Glutamatergic neuron (in vitro differentiated cells): ENCODE data around the gene ALDH3B2. TPM values are rescaled to one million over a fixed set of nuclear protein-coding genes. Genes with fewer than 3 reads are reported as not detected.
"Not testable (repeated sequence)": the region's sequence is repeated elsewhere in the genome, so short reads cannot be mapped to it uniquely, and the experiment has no call there.

Experiments
- DNase-seq: peaks from one replicate; pipeline ENCODE4 v3.0.0; 2022
- H3K27ac Mint-ChIP-seq: one replicate; pipeline ENCODE4 v1.8.0; 2020; ENCODE audit warnings: mild to moderate bottlenecking, mixed read lengths, inconsistent platforms; ENCODE audit not compliant: unreplicated experiment
- H3K27me3 Mint-ChIP-seq: one replicate; pipeline ENCODE4 v1.8.0; 2020; ENCODE audit warnings: mild to moderate bottlenecking, moderate library complexity, mixed read lengths, inconsistent platforms; ENCODE audit not compliant: unreplicated experiment
- H3K36me3 Mint-ChIP-seq: one replicate; pipeline ENCODE4 v1.8.0; 2020; ENCODE audit warnings: mild to moderate bottlenecking, mixed read lengths, inconsistent platforms; ENCODE audit not compliant: unreplicated experiment
- H3K4me1 Mint-ChIP-seq: one replicate; pipeline ENCODE4 v1.8.0; 2020; ENCODE audit warnings: mild to moderate bottlenecking, low read depth, mixed read lengths, inconsistent platforms; ENCODE audit not compliant: unreplicated experiment
- H3K4me3 Mint-ChIP-seq: one replicate; pipeline ENCODE4 v1.8.0; 2020; ENCODE audit warnings: mild to moderate bottlenecking, mixed read lengths, inconsistent platforms; ENCODE audit not compliant: unreplicated experiment
- H3K9me3 Mint-ChIP-seq: one replicate; pipeline ENCODE4 v1.8.0; 2020; ENCODE audit warnings: mild to moderate bottlenecking, moderate library complexity, mixed read lengths, inconsistent platforms; ENCODE audit not compliant: unreplicated experiment
- CTCF ChIP-seq: fragments of 200-600 bp; sonication (generic); IDR thresholded peaks from one replicate; pipeline ENCODE4 v1.5.0; 2021; ENCODE audit not compliant: partially characterized antibody, unreplicated experiment
- total RNA-seq: library from RNA; stranded (reverse); fragmentation: NEBNext Ultra II Directional; extraction: Animal tissue kit (Norgen Biotek cat#: 25700); gene quantifications from one replicate; pipeline ENCODE4 v1.2.1, GENCODE V29; 2021; ENCODE audit not compliant: unreplicated experiment

ALDH3B2 gene
- total RNA-seq, 1 donor from 2014 or later, result not detected

DNA sequence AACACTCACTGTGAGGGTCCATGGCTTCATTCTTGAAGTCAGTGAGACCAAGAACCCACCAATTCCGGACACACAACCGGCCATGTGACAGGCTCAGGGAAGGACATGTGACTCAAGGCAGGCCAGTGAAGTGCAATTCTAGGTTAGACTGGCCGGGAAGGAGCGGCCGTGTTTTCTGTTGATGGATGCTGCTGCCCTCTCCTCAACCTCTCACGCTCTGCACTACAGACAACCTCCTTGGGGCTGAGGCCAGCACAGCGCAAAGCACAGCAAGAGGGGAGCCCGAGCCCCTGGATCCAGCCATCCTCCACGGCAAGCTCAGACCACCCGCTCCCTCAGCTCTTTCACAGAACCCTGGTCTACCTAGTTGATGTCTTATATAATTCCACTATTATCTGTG is 47.5 kb downstream of the ALDH3B2 start:
- Mint-ChIP-seq H3K27ac (no peak overlapping the region), H3K9me3 (peaks cover 2% of the 10 kb centered on the region), H3K4me3 (no peak overlapping the region), H3K27me3 (peaks cover 3% of the 10 kb centered on the region), H3K4me1 (peaks cover 2% of the 10 kb centered on the region), H3K36me3 (no peaks in the 10 kb centered on the region)
- DNase-seq, result no peak
- no peak for TF ChIP-seq CTCF

DNA sequence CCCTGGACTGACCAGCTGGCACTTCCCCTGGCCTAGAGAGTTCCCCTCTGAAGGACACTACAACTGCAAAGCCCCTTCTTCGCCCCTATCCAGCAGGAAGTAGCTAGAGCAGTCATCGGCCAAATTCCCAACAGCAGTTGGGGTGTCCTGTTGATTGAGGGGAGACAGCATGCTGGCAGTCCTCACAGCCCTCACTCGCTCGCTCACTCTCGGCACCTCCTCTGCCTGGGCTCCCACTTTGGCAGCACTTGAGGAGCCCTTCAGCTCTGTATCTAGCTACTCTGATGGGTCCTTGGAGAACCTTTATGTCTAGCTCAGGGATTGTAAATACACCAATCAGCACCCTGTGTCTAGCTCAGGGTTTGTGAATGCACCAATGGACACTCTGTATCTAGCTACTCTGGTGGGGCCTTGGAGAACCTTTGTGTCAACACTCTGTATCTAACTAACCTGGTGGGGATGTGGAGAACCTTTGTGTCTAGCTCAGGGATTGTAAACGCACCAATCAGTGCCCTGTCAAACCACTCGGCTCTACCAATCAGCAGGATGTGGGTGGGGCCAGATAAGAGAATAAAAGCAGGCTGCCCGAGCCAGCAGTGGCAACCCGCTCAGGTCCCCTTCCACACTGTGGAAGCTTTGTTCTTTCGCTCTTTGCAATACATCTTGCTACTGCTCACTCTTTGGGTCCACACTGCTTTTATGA is 48.1 kb downstream of the ALDH3B2 start:
- H3K4me1 Mint-ChIP-seq, DNase-seq, H3K36me3 Mint-ChIP-seq, H3K9me3 Mint-ChIP-seq, H3K4me3 Mint-ChIP-seq, H3K27me3 Mint-ChIP-seq: not testable (repeated sequence)
- peak overlapping the region; percentile 62 for H3K27ac Mint-ChIP-seq

GRCh38 chr11:67623795-67624194 is 50.6 kb downstream of the ALDH3B2 start:
- not testable (repeated sequence) for H3K4me3 Mint-ChIP-seq, H3K27ac Mint-ChIP-seq, DNase-seq, H3K4me1 Mint-ChIP-seq, H3K9me3 Mint-ChIP-seq, H3K36me3 Mint-ChIP-seq
- peaks cover 10% of the 10 kb centered on the region for H3K27me3 Mint-ChIP-seq

GRCh38 chr11:67622905-67623304 is 51.5 kb downstream of the ALDH3B2 start:
- not testable (repeated sequence) for H3K4me1 Mint-ChIP-seq, H3K9me3 Mint-ChIP-seq, H3K4me3 Mint-ChIP-seq, DNase-seq, H3K36me3 Mint-ChIP-seq, H3K27ac Mint-ChIP-seq
- H3K27me3 Mint-ChIP-seq, result peaks cover 10% of the 10 kb centered on the region

DNA sequence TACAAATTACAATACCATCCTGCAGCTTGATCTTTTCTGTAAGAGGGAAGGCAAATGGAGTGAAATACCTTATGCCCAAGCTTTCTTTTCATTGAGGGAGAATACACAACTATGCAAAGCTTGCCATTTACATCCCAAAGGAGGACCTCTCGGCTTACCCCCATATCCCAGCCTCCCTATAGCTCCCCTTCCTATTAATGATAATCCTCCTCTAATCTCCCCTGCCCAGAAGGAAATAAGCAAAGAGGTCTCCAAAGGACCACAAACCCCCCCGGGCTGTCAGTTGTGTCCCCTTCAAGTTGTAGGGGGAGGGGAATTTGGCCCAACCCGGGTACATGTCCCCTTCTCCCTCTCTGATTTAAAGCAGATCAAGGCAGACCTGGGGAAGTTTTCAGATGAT is 52.5 kb downstream of the ALDH3B2 start:
- DNase-seq, H3K9me3 Mint-ChIP-seq, H3K4me3 Mint-ChIP-seq, H3K27ac Mint-ChIP-seq, H3K4me1 Mint-ChIP-seq, H3K36me3 Mint-ChIP-seq: not testable (repeated sequence)
- H3K27me3 Mint-ChIP-seq, result peaks cover 15% of the 10 kb centered on the region

DNA sequence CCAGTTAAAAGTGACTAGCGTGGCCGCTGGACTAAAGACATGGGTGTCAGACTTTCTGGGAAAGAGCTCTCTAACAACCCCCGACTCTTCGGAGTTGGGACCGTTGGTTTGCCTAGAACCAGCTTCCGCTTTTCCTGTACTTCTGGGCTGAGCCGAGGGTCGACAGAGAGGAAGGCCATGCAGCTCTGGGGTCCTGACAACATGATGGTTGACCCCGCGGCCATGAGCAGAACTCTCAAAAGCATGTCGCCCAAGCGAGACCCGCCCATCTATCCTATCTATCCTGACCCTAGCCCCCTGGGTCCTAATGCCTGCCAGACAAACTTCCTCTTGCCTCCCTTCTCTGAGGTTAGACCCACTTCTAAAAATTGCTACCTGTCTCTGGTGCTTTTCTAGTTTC is 53.8 kb downstream of the ALDH3B2 start:
- Mint-ChIP-seq H3K27me3 (peaks cover 14% of the 10 kb centered on the region), H3K4me3 (peak overlapping the region; percentile 89)
- H3K9me3 Mint-ChIP-seq, H3K4me1 Mint-ChIP-seq, H3K36me3 Mint-ChIP-seq, H3K27ac Mint-ChIP-seq: not testable (repeated sequence)
- DNase-seq, result peak; percentile 55

DNA sequence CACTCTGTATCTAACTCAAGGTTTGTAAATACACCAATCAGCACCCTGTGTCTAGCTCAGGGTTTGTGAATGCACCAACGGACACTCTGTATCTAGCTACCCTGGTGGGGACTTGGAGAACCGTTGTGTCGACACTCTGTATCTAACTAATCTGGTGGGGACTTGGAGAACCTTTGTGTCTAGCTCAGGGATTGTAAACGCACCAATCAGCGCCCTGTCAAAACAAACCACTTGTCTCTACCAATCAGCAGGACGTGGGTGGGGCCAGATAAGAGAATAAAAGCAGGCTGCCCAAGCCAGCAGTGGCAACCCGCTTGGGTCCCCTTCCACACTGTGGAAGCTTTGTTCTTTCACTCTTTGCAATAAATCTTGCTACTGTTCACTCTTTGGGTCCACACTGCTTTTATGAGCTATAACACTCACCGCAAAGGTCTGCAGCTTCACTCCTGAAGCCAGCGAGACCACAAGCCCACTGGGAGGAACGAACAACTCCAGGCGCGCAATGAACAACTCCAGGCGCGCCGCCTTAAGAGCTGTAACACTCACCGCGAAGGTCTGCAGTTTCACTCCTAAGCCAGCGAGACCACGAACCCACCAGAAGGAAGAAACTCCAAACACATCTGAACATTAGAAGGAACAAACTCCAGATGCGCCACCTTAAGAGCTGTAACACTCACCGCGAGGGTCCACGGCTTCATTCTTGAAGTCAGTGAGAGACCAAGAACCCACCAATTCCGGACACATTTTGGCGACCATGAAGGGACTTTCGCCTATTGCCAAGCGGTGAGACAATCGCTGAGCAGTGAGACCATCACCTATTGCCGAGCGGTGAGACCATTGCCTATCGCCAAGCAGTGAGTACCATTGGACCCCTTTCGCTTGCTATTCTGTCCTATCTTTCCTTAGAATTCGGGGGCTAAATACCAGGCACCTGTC is 54.5 kb downstream of the ALDH3B2 start:
- H3K4me1 Mint-ChIP-seq, DNase-seq, H3K27ac Mint-ChIP-seq, H3K9me3 Mint-ChIP-seq, H3K36me3 Mint-ChIP-seq: not testable (repeated sequence)
- Mint-ChIP-seq H3K4me3 (peak overlapping the region; percentile 89), H3K27me3 (peaks cover 14% of the 10 kb centered on the region)

GRCh38 chr11:67618901-67619659 is 55.3 kb downstream of the ALDH3B2 start:
- H3K9me3 Mint-ChIP-seq, H3K27ac Mint-ChIP-seq, H3K36me3 Mint-ChIP-seq, DNase-seq, H3K4me3 Mint-ChIP-seq, H3K4me1 Mint-ChIP-seq: not testable (repeated sequence)
- peaks cover 14% of the 10 kb centered on the region for H3K27me3 Mint-ChIP-seq
